Liver (tissue), 9 donors: ENCODE data around the gene CDC14A. TPM values are rescaled to one million over a fixed set of nuclear protein-coding genes. Genes with fewer than 3 reads are reported as not detected.

Experiments
- DNase-seq: peaks from one replicate; pipeline ENCODE4 v3.0.0-alpha.2; 2017; ENCODE audit warnings: low spot score
- H3K27ac ChIP-seq, 2 donors: one replicate each; pipeline ENCODE4 v1.7.0; 2013; ENCODE audit warnings: inconsistent platforms in 2 of 2, low read length in 2 of 2, control low read depth in 1 of 2, low read depth in 1 of 2, mild to moderate bottlenecking in 1 of 2
- H3K27me3 ChIP-seq, 4 donors: one replicate each; pipeline versions ENCODE4 v1.6.1 to v1.7.0; 2013; ENCODE audit warnings: low read length in 3 of 4, inconsistent platforms in 1 of 4, mild to moderate bottlenecking in 1 of 4, moderate library complexity in 1 of 4; ENCODE audit not compliant: control insufficient read depth in 4 of 4, insufficient read depth in 4 of 4
- H3K36me3 ChIP-seq, 4 donors: one replicate each; pipeline versions ENCODE4 v1.6.1 to v1.7.0; 2013; ENCODE audit warnings: low read length in 3 of 4, mild to moderate bottlenecking in 3 of 4, low read depth in 1 of 4, moderate library complexity in 1 of 4; ENCODE audit not compliant: control insufficient read depth in 4 of 4, insufficient read depth in 3 of 4
- H3K4me1 ChIP-seq, 4 donors: one replicate each; pipeline versions ENCODE4 v1.6.1 to v1.7.0; 2013; ENCODE audit warnings: low read length in 3 of 4, mild to moderate bottlenecking in 3 of 4, moderate library complexity in 1 of 4; ENCODE audit not compliant: control insufficient read depth in 4 of 4, insufficient read depth in 4 of 4
- H3K4me3 ChIP-seq, 3 donors: one replicate each; pipeline versions ENCODE4 v1.6.1 to v1.7.0; 2013; ENCODE audit warnings: low read length in 3 of 3, control low read depth in 1 of 3, low read depth in 1 of 3, mild to moderate bottlenecking in 1 of 3
- H3K9ac ChIP-seq, 2 donors: one replicate each; pipeline ENCODE4 v1.7.0; 2013; ENCODE audit warnings: low read length in 2 of 2, mild to moderate bottlenecking in 2 of 2, moderate library complexity in 2 of 2, control low read depth in 1 of 2, low read depth in 1 of 2
- H3K9me3 ChIP-seq, 4 donors: one replicate each; pipeline versions ENCODE4 v1.6.1 to v1.7.0; 2013; ENCODE audit warnings: low read length in 3 of 4; ENCODE audit not compliant: control insufficient read depth in 4 of 4
- EGR1 ChIP-seq, 2 donors: IDR thresholded peaks; 2 replicates each; pipeline ENCODE4 v1.6.1; 2016 to 2018; ENCODE audit warnings: antibody characterized with exemption in 2 of 2, low read depth in 2 of 2
- FOXA1 ChIP-seq: IDR thresholded peaks from 2 replicates; pipeline ENCODE4 v1.6.1; 2016; ENCODE audit warnings: antibody characterized with exemption
- GABPA ChIP-seq, 2 donors: IDR thresholded peaks in 1 of 2; conservative IDR thresholded peaks in 1 of 2; 2 replicates each; pipeline ENCODE4 v1.6.1; 2016; ENCODE audit warnings: antibody characterized with exemption in 2 of 2, mild to moderate bottlenecking in 1 of 2, moderate library complexity in 1 of 2
- HNF4A ChIP-seq, 2 donors: conservative IDR thresholded peaks; 2 replicates each; pipeline ENCODE4 v1.6.1; 2016; ENCODE audit warnings: antibody characterized with exemption in 2 of 2, mild to moderate bottlenecking in 2 of 2
- HNF4G ChIP-seq: IDR thresholded peaks from 2 replicates; pipeline ENCODE4 v1.6.1; 2016; ENCODE audit warnings: antibody characterized with exemption
- JUND ChIP-seq, 2 donors: IDR thresholded peaks; 2 replicates each; pipeline ENCODE4 v1.6.1; 2016; ENCODE audit warnings: antibody characterized with exemption in 2 of 2
- RAD21 ChIP-seq, 2 donors: IDR thresholded peaks; 2 replicates each; pipeline ENCODE4 v1.6.1; 2016; ENCODE audit warnings: antibody characterized with exemption in 2 of 2, mild to moderate bottlenecking in 2 of 2
- RXRA ChIP-seq, 2 donors: IDR thresholded peaks; 2 replicates each; pipeline ENCODE4 v1.6.1; 2017 to 2018; ENCODE audit warnings: antibody characterized with exemption in 2 of 2, mild to moderate bottlenecking in 1 of 2
- TAF1 ChIP-seq: conservative IDR thresholded peaks from 2 replicates; pipeline ENCODE4 v1.6.1; 2016; ENCODE audit warnings: antibody characterized with exemption, mild to moderate bottlenecking
- YY1 ChIP-seq: IDR thresholded peaks from 2 replicates; pipeline ENCODE4 v1.6.1; 2016; ENCODE audit warnings: antibody characterized with exemption, mild to moderate bottlenecking
- WGBS: extraction: QIAGEN DNeasy Blood & Tissue Kit; methylation state at CpG from one replicate; pipeline ENCODE4 v1.1.7; 2013; 5-methylcytosine and 5-hydroxymethylcytosine counted together
- polyA plus RNA-seq, 2 donors: library from polyadenylated mRNA; stranded (reverse) in 1 of 2; unstranded in 1 of 2; fragments of 200-250 nt in 1 of 2; fragments of >200 nt in 1 of 2; fragmentation: Nextera tagmentation in 1 of 2; extraction: Ambion mirVana in 1 of 2; gene quantifications; one replicate each; pipeline versions ENCODE4 v1.2.1 to v1.2.3, GENCODE V29; 2013 to 2015
- total RNA-seq, 2 donors: library from RNA; depleted of rRNA; stranded (reverse); fragments of >200 nt; gene quantifications; one replicate each; pipeline ENCODE4 v1.2.3, GENCODE V29; 2014
- TF ChIP-seq, protein P1 (sequence below): IDR thresholded peaks from 2 replicates; pipeline ENCODE4 v1.6.1; 2016; ENCODE audit warnings: antibody characterized with exemption
- TF ChIP-seq, protein P2 (sequence below): IDR thresholded peaks from 2 replicates; pipeline ENCODE4 v1.6.1; 2016; ENCODE audit warnings: antibody characterized with exemption
- TF ChIP-seq, protein P3 (sequence below): fragments of 150-350 bp; IDR thresholded peaks from 2 replicates; pipeline ENCODE4 v1.5.1; 2017; ENCODE audit warnings: improper control_type of control experiment, low read depth, low read length; ENCODE audit not compliant: missing input control
- TF ChIP-seq, protein P4 (sequence below): IDR thresholded peaks from 2 replicates; pipeline ENCODE4 v1.6.1; 2016; ENCODE audit warnings: antibody characterized with exemption, mild to moderate bottlenecking
- donor health status: healthy.
- donor health status: healthy.
- donor health status: healthy.
- donor health status: healthy.
- donor health status: healthy.

The CDC14A gene
- total and polyA plus RNA-seq, 4 donors, result 0.39 to 4.1 (median 2.6) TPM

DNA sequence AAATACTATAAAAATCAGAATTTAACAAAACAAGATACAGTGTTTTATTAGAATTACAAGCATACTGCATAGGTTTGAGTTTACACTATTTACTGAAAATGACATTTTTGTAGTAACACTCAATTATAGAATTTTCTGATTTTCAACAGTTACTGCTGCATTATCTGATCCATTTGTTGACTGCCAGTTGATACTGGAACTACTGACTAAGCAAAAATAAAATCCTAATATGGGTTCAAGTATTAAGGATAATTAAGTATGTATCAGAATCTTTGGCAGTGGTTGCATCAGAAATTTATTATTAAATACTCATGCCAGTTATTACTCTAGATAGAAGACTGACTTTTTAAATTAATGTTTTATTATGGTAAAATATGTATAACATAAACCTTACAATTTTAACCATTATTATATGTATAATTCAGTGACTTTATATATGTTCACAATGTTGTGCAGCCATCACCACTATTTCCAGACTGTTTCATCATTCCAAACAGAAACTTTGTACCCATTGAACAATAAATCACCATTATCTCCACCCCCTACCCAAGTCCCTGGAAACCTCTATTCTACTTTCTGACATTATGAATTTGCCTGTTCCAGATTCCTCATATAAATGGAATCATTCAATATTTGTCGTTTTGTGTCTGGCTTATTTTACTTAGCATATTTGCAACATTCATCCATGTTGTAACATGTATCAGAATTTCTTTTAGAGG lies 127.5 kb downstream of the CDC14A start:
- H3K27me3 ChIP-seq, result no peaks in the 10 kb centered on the region
- H3K27ac ChIP-seq, result no peak overlapping the region
- no peak for TF ChIP-seq RAD21 (IDR thresholded peaks at IDR 0.05)
- TF ChIP-seq, protein P1, sequence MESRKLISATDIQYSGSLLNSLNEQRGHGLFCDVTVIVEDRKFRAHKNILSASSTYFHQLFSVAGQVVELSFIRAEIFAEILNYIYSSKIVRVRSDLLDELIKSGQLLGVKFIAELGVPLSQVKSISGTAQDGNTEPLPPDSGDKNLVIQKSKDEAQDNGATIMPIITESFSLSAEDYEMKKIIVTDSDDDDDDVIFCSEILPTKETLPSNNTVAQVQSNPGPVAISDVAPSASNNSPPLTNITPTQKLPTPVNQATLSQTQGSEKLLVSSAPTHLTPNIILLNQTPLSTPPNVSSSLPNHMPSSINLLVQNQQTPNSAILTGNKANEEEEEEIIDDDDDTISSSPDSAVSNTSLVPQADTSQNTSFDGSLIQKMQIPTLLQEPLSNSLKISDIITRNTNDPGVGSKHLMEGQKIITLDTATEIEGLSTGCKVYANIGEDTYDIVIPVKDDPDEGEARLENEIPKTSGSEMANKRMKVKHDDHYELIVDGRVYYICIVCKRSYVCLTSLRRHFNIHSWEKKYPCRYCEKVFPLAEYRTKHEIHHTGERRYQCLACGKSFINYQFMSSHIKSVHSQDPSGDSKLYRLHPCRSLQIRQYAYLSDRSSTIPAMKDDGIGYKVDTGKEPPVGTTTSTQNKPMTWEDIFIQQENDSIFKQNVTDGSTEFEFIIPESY, result peak; percentile 10
- TF ChIP-seq JUND (IDR thresholded peaks at IDR 0.05), result peak in 1 of 2 donors; percentile 40
- peak; percentile 55 to 71 for TF ChIP-seq HNF4A (conservative IDR thresholded peaks at IDR 0.05)
- TF ChIP-seq, protein P2, sequence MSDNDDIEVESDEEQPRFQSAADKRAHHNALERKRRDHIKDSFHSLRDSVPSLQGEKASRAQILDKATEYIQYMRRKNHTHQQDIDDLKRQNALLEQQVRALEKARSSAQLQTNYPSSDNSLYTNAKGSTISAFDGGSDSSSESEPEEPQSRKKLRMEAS, result no peak
- peak; percentile 59 for TF ChIP-seq YY1
- TF ChIP-seq TAF1, result no peak
- TF ChIP-seq EGR1 (IDR thresholded peaks at IDR 0.05; ENCODE audit: low read depth in 2 of 2), result no peak
- WGBS, result 40% methylated on average over 1 of the region's 1 CpG
- H3K36me3 ChIP-seq, result no peaks in the 10 kb centered on the region
- H3K4me3 ChIP-seq, result no peak overlapping the region
- no peak overlapping the region for H3K9ac ChIP-seq
- DNase-seq, result no peak
- H3K4me1 ChIP-seq, result peaks cover 2 to 29% (median 14%) of the 10 kb centered on the region in 4 donors
- no peaks in the 10 kb centered on the region for H3K9me3 ChIP-seq

DNA sequence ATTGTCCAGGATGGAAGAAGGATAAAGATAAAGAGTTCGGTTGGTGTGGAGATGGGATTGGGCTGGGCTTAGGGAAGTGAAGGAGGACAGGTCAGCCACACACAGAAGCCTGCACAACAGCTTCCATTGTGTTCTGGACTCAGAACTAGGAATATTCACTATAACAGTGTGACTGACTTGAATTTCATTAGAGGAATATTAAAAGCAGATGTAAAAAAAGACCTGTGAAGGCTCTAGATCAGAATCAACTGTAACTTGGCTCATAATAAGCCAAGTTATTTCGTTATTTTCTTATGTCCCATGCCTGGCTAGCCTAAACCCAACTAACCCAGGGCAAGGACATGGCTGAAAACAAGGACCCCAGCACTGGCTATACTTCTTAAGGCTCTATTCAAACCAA lies 129.0 kb downstream of the CDC14A start:
- H3K9me3 ChIP-seq, result no peaks in the 10 kb centered on the region
- no peak for DNase-seq
- H3K4me1 ChIP-seq, result peaks cover 4 to 34% (median 18%) of the 10 kb centered on the region in 4 donors
- TF ChIP-seq FOXA1, result no peak
- H3K27me3 ChIP-seq, result no peaks in the 10 kb centered on the region
- no peak overlapping the region for H3K4me3 ChIP-seq
- no peak overlapping the region for H3K9ac ChIP-seq
- H3K36me3 ChIP-seq, result no peaks in the 10 kb centered on the region
- H3K27ac ChIP-seq, result no peak overlapping the region
- 77% methylated on average over 2 of the region's 2 CpGs for WGBS

DNA sequence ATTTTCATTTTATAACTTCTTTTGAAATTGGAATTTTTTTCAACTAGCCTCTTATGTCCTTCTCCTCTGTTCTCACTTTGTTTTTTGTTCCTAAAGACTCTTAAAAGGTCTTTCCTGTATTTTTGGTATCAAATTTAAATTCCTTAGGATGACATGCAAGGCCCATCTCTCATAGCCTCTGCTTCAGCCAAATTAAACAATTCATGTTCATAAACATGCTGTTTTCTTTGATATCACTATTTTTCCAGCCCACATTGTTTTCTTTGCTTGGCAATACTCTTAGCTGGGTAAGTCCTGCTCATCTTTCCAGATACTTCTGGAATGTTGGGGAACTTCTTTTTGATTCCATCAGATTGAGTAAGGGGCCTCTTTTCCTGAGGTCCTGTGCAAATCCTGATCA lies 129.9 kb downstream of the CDC14A start:
- TF ChIP-seq GABPA (IDR thresholded peaks at IDR 0.05 in 1 of 2, conservative IDR thresholded peaks at IDR 0.05 in 1 of 2) (no peak), RXRA (IDR thresholded peaks at IDR 0.05) (no peak), HNF4G (no peak), YY1 (no peak), RAD21 (IDR thresholded peaks at IDR 0.05) (no peak), EGR1 (IDR thresholded peaks at IDR 0.05; ENCODE audit: low read depth in 2 of 2) (no peak)
- TF ChIP-seq, protein P1, result no peak
- TF ChIP-seq, protein P2, result no peak
- TF ChIP-seq, protein P3, sequence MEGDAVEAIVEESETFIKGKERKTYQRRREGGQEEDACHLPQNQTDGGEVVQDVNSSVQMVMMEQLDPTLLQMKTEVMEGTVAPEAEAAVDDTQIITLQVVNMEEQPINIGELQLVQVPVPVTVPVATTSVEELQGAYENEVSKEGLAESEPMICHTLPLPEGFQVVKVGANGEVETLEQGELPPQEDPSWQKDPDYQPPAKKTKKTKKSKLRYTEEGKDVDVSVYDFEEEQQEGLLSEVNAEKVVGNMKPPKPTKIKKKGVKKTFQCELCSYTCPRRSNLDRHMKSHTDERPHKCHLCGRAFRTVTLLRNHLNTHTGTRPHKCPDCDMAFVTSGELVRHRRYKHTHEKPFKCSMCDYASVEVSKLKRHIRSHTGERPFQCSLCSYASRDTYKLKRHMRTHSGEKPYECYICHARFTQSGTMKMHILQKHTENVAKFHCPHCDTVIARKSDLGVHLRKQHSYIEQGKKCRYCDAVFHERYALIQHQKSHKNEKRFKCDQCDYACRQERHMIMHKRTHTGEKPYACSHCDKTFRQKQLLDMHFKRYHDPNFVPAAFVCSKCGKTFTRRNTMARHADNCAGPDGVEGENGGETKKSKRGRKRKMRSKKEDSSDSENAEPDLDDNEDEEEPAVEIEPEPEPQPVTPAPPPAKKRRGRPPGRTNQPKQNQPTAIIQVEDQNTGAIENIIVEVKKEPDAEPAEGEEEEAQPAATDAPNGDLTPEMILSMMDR, result no peak
- TF ChIP-seq, protein P4, sequence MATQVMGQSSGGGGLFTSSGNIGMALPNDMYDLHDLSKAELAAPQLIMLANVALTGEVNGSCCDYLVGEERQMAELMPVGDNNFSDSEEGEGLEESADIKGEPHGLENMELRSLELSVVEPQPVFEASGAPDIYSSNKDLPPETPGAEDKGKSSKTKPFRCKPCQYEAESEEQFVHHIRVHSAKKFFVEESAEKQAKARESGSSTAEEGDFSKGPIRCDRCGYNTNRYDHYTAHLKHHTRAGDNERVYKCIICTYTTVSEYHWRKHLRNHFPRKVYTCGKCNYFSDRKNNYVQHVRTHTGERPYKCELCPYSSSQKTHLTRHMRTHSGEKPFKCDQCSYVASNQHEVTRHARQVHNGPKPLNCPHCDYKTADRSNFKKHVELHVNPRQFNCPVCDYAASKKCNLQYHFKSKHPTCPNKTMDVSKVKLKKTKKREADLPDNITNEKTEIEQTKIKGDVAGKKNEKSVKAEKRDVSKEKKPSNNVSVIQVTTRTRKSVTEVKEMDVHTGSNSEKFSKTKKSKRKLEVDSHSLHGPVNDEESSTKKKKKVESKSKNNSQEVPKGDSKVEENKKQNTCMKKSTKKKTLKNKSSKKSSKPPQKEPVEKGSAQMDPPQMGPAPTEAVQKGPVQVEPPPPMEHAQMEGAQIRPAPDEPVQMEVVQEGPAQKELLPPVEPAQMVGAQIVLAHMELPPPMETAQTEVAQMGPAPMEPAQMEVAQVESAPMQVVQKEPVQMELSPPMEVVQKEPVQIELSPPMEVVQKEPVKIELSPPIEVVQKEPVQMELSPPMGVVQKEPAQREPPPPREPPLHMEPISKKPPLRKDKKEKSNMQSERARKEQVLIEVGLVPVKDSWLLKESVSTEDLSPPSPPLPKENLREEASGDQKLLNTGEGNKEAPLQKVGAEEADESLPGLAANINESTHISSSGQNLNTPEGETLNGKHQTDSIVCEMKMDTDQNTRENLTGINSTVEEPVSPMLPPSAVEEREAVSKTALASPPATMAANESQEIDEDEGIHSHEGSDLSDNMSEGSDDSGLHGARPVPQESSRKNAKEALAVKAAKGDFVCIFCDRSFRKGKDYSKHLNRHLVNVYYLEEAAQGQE, result no peak
- H3K4me3 ChIP-seq, result no peak overlapping the region
- H3K27ac ChIP-seq, result no peak overlapping the region

More for the DNA sequence above, 129.9 kb downstream of the CDC14A start:
- Histone ChIP-seq H3K9ac (no peak overlapping the region), H3K36me3 (no peaks in the 10 kb centered on the region), H3K9me3 (no peaks in the 10 kb centered on the region), H3K4me1 (peaks cover 4 to 34% (median 18%) of the 10 kb centered on the region in 4 donors), H3K27me3 (no peaks in the 10 kb centered on the region)
- no peak for DNase-seq
